ENCODE measurements around the gene SPOP.

Gene SPOP

DNA sequence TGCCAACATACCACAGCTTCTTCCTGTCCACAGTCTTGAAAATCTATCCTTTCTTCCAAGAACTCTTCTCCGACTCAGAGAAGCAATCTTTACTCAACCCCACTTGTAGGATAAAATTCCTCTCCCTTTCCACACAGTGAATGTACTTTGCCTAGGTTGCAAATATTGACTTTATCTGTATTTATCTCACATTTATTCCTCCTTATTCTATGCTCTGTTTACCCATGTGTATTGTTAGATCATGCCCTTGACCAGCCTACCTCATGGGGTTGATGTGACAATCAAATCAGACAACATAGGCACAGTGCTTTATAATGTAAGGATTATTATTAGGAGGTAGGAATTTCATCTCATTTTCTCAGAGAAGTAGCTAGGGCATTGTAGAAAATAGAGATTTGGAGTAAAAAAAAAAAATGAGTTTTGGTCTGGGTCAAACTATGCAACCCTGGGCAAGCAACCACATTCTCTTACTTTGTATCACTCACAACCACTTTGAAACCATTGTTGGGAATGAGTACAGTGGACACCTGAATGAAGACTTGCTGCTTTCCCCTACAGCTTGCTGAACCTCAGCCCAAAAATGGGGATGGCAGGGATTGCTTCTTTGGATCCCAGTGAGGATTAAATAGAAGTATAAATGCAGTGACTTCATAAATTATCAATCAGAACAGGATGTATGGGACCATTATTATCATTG, 38.9 kb upstream of the SPOP start:
- DNase-seq (ENCODE audit: low read depth) = no peak
- TF ChIP-seq, protein P1, sequence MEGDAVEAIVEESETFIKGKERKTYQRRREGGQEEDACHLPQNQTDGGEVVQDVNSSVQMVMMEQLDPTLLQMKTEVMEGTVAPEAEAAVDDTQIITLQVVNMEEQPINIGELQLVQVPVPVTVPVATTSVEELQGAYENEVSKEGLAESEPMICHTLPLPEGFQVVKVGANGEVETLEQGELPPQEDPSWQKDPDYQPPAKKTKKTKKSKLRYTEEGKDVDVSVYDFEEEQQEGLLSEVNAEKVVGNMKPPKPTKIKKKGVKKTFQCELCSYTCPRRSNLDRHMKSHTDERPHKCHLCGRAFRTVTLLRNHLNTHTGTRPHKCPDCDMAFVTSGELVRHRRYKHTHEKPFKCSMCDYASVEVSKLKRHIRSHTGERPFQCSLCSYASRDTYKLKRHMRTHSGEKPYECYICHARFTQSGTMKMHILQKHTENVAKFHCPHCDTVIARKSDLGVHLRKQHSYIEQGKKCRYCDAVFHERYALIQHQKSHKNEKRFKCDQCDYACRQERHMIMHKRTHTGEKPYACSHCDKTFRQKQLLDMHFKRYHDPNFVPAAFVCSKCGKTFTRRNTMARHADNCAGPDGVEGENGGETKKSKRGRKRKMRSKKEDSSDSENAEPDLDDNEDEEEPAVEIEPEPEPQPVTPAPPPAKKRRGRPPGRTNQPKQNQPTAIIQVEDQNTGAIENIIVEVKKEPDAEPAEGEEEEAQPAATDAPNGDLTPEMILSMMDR (IDR thresholded peaks at IDR 0.05; ENCODE audit: control insufficient read depth, insufficient read depth, low read depth, low read length, missing control alignments) = no peak
- H3K4me3 ChIP-seq (ENCODE audit: control insufficient read depth, low read depth, low read length) = no peak overlapping the region

DNA sequence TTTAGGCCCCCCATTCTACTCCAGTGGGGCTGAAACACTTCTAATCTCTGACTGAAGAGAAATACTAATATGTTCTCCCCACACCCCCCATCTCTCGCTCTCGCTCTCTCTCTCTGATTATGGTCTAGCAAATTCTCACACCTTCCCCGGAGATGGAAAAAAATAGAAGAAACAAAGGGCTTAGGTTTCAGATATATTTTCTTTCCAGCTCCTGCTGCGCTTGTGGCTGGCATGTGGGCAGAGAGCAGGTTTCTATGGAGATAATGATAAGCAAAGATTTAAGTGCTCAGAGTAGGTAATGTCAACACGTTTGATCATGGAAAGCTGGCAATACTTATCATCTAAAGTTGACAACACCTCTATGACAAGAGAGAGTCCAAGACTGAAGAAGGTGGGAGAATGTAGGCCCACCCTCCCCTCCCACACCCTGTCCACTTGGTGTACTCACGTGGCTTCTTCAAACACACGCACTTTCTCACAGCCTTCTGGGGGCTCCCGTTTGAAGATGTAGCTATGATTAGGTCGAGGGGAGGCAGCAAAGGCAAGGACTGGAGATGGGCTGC, 37.9 kb upstream of the SPOP start:
- no peak overlapping the region for H3K4me3 ChIP-seq (ENCODE audit: control insufficient read depth, low read depth, low read length)
- TF ChIP-seq, protein P1 (IDR thresholded peaks at IDR 0.05; ENCODE audit: control insufficient read depth, insufficient read depth, low read depth, low read length, missing control alignments) = no peak
- no peak for DNase-seq (ENCODE audit: low read depth)

DNA sequence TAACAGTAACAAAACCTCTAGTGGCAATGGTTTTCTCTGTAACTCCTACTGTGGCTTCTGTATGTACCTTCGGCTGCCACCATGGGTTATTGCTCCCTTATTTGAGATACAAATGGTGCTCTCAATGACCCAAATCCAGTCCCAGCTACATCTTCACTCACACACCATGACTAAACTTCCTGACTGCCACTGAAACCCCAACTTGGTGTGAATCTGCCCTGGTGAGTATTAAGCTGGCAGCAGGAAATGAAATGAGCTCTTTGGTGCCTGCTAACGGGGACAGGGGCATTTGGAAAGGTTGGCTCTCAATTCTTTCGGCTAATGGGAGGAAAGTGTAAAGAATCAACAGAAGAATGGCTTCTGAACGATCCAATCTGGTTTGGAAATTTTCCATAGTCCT, 37.3 kb upstream of the SPOP start:
- no peak overlapping the region for H3K4me3 ChIP-seq (ENCODE audit: control insufficient read depth, low read depth, low read length)
- DNase-seq (ENCODE audit: low read depth) = no peak
- TF ChIP-seq, protein P1 (IDR thresholded peaks at IDR 0.05; ENCODE audit: control insufficient read depth, insufficient read depth, low read depth, low read length, missing control alignments) = no peak

DNA sequence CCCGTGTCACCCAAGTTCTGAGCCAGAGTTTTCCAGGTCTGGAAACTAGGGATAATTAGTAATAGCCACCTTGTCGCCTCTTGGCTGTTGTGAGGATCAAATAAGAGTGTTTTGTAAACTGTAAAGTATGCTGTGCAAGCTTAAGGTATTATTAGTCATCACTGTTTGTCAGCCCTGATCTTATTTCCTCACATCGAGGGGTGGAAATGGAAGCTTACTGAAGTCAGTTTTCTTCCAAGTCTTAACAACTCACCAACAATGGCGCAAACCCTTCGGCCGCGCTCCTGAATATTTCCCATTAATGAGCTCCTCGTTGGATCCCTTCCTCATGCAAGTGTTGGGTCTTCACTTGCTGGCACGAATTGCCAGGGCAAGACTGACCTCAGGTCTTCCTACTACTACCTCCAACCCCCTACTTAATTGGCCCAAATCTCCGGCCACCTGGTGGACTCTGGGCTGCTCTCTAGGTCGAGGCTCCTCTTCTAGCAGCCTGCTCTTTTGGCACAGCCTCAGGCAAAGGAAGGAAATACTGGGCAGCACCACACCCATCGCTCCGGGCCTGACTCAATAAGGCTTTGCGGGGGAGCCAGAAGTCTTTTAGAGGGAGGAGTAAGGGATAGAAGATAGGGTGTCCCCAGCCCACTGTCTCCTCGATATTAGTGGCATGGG, 30.8 kb upstream of the SPOP start:
- TF ChIP-seq, protein P1 (IDR thresholded peaks at IDR 0.05; ENCODE audit: control insufficient read depth, insufficient read depth, low read depth, low read length, missing control alignments) = no peak
- peak overlapping the region; percentile 67 for H3K4me3 ChIP-seq (ENCODE audit: control insufficient read depth, low read depth, low read length)
- no peak for DNase-seq (ENCODE audit: low read depth)

DNA sequence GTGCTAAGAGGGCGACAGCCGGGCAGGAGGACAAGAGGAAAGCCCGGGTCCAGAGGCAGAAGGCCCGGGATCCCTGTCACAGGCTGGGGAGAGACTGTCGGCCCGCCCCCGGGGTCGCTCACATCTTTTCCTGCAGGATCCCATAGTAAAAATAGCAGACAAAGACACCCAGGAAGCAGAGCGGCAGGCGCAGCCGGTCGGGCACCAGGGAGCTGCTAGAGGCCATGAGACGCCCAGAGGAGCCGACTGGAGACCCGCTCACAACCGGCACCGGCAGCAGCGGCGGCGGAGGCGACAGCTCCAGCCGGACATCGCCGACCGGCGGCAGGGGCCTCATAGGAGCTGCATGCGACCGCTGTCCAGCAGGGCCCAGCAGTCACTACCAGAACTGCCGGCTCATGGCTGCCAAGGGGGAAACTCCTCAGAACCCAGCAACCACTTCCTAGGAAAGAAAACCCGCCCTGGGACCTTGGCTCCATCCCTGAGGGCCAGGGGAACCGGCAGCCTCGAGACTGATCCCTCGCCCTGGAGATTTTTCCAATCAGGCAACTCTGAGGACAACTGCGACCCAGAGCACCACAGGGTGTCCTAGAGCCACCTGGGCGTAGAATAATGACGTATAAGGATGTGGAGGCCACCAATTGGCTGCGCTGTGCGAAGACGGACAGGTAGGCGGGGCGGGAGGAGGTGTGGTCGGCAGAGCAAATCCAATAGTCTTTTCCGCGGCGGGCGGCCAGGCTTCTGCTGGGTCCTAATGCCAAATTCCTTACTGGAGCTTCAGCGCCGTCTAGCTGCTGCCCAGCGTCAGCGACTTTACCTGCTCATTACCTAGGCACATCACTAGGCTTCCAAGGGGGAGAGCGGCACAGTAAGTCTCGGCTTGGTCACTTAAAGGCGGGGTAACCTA, 30.0 kb upstream of the SPOP start, which contains the start of gene SLC35B1:
SLC35B1 (minus strand) TSS at position 357 of the 907 bp plus-strand sequence; CDS start at position 226, 131 bp downstream.
- peak; percentile 96 for DNase-seq (ENCODE audit: low read depth)
- peak within 1 kb of the TSS; percentile 67 for H3K4me3 ChIP-seq (ENCODE audit: control insufficient read depth, low read depth, low read length)
- TF ChIP-seq, protein P1 (IDR thresholded peaks at IDR 0.05; ENCODE audit: control insufficient read depth, insufficient read depth, low read depth, low read length, missing control alignments) = peak; percentile 94

DNA sequence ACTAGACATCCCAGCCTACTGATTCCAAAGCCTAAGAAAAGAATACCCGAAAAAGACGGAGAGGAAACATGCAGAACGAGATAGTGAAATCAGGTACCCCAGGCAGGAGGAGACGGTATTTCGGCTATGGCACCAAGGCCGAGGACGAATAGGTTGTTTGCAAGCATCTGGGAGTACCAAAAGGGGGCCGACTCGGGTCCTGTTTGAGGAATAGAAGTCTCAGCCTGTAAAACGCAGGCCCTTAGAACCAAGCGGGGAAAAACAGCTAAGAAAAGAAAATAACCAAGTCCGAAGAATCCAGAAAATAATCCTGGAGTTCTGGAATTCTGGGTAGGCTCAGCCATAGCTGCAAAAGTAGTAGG, 29.3 kb upstream of the SPOP start:
- TF ChIP-seq, protein P1 (IDR thresholded peaks at IDR 0.05; ENCODE audit: control insufficient read depth, insufficient read depth, low read depth, low read length, missing control alignments) = no peak
- DNase-seq (ENCODE audit: low read depth) = no peak

More for the DNA sequence above, 29.3 kb upstream of the SPOP start:
- H3K4me3 ChIP-seq (ENCODE audit: control insufficient read depth, low read depth, low read length) = peak overlapping the region; percentile 67
